ENCODE data around the gene FRMD4A. TPM values are rescaled to one million over a fixed set of nuclear protein-coding genes. Genes with fewer than 3 reads are reported as not detected.

FRMD4A gene
- total RNA-seq, 1 donor from 2014 or later = 0.32 TPM

DNA sequence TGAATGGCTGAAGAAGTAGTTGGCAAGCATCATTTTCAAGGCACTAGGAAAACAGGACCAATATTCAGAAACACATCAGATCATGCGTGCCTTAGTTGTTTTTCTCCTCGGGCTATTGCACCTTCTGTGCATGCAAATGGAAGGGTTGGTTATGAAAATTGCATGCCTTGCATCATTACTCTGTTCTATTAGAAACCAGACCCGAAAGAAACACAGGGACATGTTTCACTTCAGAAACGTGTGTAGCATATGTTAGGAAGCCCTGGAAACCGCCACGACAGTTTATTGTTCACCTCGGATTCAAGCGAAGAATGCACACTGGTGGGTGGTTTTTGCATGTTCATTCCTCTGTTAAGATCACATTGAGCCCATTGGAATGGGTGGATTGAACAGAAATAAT, 214.7 kb downstream of the FRMD4A start:
- H3K36me3 Mint-ChIP-seq (ENCODE audit: low read depth) = no peaks in the 10 kb centered on the region
- no peaks in the 10 kb centered on the region for H3K27me3 Mint-ChIP-seq (ENCODE audit: low read depth)
- no peaks in the 10 kb centered on the region for H3K9me3 Mint-ChIP-seq
- no peak overlapping the region for H3K4me3 Mint-ChIP-seq (ENCODE audit: low read depth)
- no peak for DNase-seq (ENCODE audit: low spot score)
- no peaks in the 10 kb centered on the region for H3K4me1 Mint-ChIP-seq (ENCODE audit: low read depth)
- intact Hi-C loops (cut with micrococcal nuclease) = no loop called here
- H3K27ac Mint-ChIP-seq = no peak overlapping the region

DNA sequence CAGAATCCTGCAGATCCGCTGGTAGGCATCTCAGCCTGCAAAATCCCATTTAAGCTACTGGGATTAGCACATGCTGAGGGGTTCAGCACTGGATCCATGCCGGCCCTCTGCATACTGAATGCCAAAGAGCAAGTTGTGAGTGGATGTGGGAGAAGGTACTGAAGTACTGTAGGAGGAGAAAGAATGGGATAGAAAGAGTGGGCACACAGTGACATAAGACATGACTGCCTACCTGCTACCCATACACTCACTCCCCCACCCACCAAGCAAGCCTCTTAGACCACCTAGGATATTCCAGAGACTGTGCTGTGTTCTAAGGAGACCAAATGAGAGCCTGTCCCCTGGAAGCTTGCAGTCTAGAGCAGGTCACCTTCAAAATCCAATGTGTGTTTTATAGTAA, 215.9 kb downstream of the FRMD4A start:
- no peaks in the 10 kb centered on the region for H3K36me3 Mint-ChIP-seq (ENCODE audit: low read depth)
- no peak overlapping the region for H3K4me3 Mint-ChIP-seq (ENCODE audit: low read depth)
- intact Hi-C loops (cut with micrococcal nuclease) = no loop called here
- no peak for DNase-seq (ENCODE audit: low spot score)
- no peaks in the 10 kb centered on the region for H3K9me3 Mint-ChIP-seq
- H3K27ac Mint-ChIP-seq = no peak overlapping the region
- no peaks in the 10 kb centered on the region for H3K27me3 Mint-ChIP-seq (ENCODE audit: low read depth)
- no peaks in the 10 kb centered on the region for H3K4me1 Mint-ChIP-seq (ENCODE audit: low read depth)

DNA sequence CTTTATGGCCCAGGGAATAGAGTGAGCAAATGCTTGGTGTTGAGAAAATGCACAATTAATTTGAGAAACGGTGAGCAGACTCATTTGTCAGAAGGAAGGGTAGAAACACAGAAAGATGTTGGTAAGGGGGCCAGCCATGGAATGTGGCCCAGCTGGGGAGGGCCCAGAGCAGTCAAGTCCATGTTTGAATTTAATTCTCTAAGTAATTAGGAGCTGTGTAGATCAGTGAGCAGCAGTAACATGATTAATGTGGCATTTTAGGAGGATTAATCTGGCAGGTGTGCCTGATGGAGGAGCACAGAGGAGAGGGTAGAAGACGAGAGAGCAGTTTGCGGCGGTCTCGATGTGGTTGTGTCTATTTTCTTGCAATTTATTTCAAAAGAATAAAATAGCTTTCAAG, 218.7 kb downstream of the FRMD4A start:
- Mint-ChIP-seq H3K27me3 (ENCODE audit: low read depth) (peaks cover 4% of the 10 kb centered on the region), H3K9me3 (no peaks in the 10 kb centered on the region), H3K27ac (no peak overlapping the region), H3K36me3 (ENCODE audit: low read depth) (no peaks in the 10 kb centered on the region), H3K4me1 (ENCODE audit: low read depth) (no peaks in the 10 kb centered on the region), H3K4me3 (ENCODE audit: low read depth) (no peak overlapping the region)
- intact Hi-C loops (cut with micrococcal nuclease) = no loop called here
- DNase-seq (ENCODE audit: low spot score) = no peak

DNA sequence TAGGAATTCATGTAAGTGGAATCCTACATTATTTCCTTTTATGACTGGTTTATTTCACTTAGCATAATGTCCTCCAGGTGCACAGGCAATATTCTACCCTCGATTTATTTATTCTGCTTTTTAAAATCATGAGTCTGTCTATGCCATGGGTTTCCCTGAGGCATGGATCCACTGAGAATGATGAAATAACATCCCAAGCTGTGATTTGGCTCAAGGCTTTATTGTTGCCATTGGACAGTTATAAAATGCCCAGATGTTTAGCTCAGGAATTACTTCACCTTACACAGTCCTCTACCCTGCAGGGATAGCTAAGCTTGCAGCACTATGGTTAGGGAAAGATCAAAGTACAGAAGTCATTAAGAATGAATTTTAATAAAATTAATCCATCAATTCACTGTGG, 219.5 kb downstream of the FRMD4A start:
- intact Hi-C loops (cut with micrococcal nuclease) = no loop called here
- no peak overlapping the region for H3K4me3 Mint-ChIP-seq (ENCODE audit: low read depth)
- H3K4me1 Mint-ChIP-seq (ENCODE audit: low read depth) = no peaks in the 10 kb centered on the region
- H3K9me3 Mint-ChIP-seq = peaks cover 6% of the 10 kb centered on the region
- H3K36me3 Mint-ChIP-seq (ENCODE audit: low read depth) = no peaks in the 10 kb centered on the region
- DNase-seq (ENCODE audit: low spot score) = no peak
- H3K27ac Mint-ChIP-seq = no peak overlapping the region
- peaks cover 7% of the 10 kb centered on the region for H3K27me3 Mint-ChIP-seq (ENCODE audit: low read depth)

DNA sequence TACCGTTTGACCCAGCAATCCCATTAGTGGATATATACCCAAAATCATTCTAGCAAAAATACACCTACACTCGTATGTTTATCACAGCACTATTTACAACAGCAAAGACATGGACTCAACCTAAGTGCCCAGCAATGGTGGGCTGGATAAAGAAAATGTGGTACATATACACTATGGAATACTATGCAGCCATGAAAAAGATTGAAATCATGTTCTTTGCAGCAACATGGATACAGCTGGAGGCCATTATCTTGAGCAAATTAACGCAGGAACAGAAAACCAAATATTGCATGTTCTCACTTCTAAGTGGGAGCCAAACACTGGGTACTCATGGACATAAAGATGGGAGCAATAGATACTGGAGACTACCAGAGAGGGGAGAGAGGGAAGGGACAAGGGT, 223.9 kb downstream of the FRMD4A start:
- intact Hi-C loops (cut with micrococcal nuclease) = no loop called here
- Mint-ChIP-seq H3K36me3 (ENCODE audit: low read depth) (no peaks in the 10 kb centered on the region), H3K4me3 (ENCODE audit: low read depth) (no peak overlapping the region), H3K27me3 (ENCODE audit: low read depth) (peaks cover 7% of the 10 kb centered on the region), H3K4me1 (ENCODE audit: low read depth) (no peaks in the 10 kb centered on the region), H3K27ac (no peak overlapping the region), H3K9me3 (peaks cover 6% of the 10 kb centered on the region)
- DNase-seq (ENCODE audit: low spot score) = no peak

DNA sequence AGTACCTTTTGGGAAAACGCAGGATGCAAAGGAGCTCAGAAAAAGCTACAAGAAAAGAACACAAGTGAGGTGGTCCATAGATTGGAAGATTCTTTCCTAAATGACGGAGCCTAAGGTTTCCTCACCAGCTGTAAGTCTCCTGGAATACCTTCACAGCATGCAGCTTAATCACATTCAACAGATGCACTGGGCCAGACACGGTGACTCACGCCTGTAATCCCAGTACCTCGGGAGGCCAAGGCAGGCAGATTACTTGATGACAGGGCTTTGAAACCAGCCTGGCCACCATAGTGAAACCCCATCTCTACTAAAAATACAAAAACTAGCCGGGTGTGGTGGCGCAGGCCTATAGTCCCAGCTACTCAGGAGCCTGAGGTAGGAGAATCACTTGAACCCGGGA, 228.7 kb downstream of the FRMD4A start:
- peaks cover 3% of the 10 kb centered on the region for H3K27me3 Mint-ChIP-seq (ENCODE audit: low read depth)
- H3K27ac Mint-ChIP-seq = no peak overlapping the region
- no peak for DNase-seq (ENCODE audit: low spot score)
- intact Hi-C loops (cut with micrococcal nuclease) = no loop called here
- no peaks in the 10 kb centered on the region for H3K36me3 Mint-ChIP-seq (ENCODE audit: low read depth)
- no peaks in the 10 kb centered on the region for H3K4me1 Mint-ChIP-seq (ENCODE audit: low read depth)
- H3K4me3 Mint-ChIP-seq (ENCODE audit: low read depth) = no peak overlapping the region
- H3K9me3 Mint-ChIP-seq = peaks cover 6% of the 10 kb centered on the region

DNA sequence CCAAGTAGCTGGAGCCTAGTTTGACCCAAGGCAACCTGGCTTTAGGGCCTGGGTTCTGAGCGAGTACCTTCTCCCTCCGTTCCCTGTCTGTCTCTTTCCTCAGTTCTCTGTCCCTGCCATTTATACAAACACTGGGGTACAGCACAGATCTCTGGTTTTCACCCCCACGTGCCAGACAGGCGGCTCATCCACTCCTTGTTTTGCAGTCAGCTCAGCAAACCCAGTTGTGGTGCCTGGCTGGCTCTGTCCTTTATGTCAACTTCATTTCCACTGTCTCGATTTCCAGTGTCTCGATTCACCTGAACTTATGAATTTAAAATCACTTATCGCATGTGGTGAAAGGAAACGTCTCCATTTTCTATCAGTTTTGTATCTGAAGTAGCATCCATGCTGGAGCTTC, 230.8 kb downstream of the FRMD4A start:
- intact Hi-C loops (cut with micrococcal nuclease) = no loop called here
- Mint-ChIP-seq H3K27ac (no peak overlapping the region), H3K9me3 (no peaks in the 10 kb centered on the region), H3K36me3 (ENCODE audit: low read depth) (no peaks in the 10 kb centered on the region), H3K4me3 (ENCODE audit: low read depth) (no peak overlapping the region), H3K4me1 (ENCODE audit: low read depth) (no peaks in the 10 kb centered on the region), H3K27me3 (ENCODE audit: low read depth) (no peaks in the 10 kb centered on the region)
- no peak for DNase-seq (ENCODE audit: low spot score)

DNA sequence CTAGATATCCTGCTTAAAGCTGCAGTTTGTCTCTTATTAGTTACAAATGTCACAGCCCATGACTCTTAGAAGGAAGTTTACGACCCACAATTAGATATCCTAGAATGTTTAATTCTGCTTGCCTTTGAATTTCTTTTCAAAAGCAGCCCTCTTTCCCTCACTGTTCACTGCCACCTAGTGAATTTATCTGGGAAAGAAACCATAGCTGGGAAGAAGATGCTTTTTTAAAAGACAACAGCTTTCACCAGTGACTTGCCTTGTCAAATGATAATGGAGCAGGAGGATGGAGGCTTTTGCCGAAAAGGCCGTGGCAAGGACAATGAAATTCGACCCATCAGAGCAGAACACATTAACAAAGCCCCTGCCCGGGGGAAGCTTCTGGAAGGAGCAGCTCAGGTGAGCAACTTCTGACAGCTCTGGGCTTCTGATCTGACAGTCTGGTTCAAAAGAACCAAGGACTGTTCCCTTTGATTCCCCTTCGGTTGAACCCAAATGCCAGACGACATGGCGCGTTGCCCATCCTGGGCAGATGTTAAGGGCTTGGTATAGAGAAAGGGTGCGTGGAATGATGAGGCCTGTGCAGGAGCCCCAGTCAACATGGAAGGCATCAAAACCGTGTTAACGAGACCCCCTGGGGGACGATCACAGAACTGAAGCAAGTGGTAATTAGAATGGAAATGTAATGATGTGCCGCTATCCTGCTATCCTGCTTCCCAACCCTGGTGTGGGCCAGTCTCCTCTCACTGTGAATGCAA, 236.8 kb downstream of the FRMD4A start:
- Mint-ChIP-seq H3K9me3 (no peaks in the 10 kb centered on the region), H3K36me3 (ENCODE audit: low read depth) (no peaks in the 10 kb centered on the region)
- intact Hi-C loops (cut with micrococcal nuclease) = no loop called here

DNA sequence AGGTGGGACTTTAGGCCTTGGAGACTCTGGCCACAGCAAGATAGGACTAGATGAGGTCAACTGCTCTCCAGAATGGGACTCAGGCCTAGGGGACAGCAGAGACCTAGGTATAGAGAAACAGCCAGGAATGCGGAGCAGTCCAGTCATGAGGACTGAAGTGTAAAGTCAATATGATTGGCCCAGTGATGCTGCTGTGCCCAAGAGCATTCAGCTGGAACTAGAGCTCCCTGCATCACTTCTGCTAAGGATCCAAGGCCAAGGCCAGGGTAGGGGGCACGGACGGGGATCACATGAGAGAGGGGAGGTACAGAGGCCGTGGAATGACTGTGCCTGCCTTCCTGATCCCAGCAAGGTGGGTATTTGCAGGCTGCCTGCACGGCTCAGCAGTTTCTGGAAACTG, 237.9 kb downstream of the FRMD4A start:
- H3K4me1 Mint-ChIP-seq (ENCODE audit: low read depth) = no peaks in the 10 kb centered on the region
- intact Hi-C loops (cut with micrococcal nuclease) = no loop called here
- no peak overlapping the region for H3K4me3 Mint-ChIP-seq (ENCODE audit: low read depth)
- H3K27me3 Mint-ChIP-seq (ENCODE audit: low read depth) = no peaks in the 10 kb centered on the region
- no peaks in the 10 kb centered on the region for H3K9me3 Mint-ChIP-seq
- no peak overlapping the region for H3K27ac Mint-ChIP-seq
- no peak for DNase-seq (ENCODE audit: low spot score)
- H3K36me3 Mint-ChIP-seq (ENCODE audit: low read depth) = no peaks in the 10 kb centered on the region

More for the DNA sequence above, 236.8 kb downstream of the FRMD4A start:
- no peak overlapping the region for H3K27ac Mint-ChIP-seq
- H3K4me3 Mint-ChIP-seq (ENCODE audit: low read depth) = no peak overlapping the region
- DNase-seq (ENCODE audit: low spot score) = no peak
- H3K27me3 Mint-ChIP-seq (ENCODE audit: low read depth) = no peaks in the 10 kb centered on the region
- H3K4me1 Mint-ChIP-seq (ENCODE audit: low read depth) = no peaks in the 10 kb centered on the region

DNA sequence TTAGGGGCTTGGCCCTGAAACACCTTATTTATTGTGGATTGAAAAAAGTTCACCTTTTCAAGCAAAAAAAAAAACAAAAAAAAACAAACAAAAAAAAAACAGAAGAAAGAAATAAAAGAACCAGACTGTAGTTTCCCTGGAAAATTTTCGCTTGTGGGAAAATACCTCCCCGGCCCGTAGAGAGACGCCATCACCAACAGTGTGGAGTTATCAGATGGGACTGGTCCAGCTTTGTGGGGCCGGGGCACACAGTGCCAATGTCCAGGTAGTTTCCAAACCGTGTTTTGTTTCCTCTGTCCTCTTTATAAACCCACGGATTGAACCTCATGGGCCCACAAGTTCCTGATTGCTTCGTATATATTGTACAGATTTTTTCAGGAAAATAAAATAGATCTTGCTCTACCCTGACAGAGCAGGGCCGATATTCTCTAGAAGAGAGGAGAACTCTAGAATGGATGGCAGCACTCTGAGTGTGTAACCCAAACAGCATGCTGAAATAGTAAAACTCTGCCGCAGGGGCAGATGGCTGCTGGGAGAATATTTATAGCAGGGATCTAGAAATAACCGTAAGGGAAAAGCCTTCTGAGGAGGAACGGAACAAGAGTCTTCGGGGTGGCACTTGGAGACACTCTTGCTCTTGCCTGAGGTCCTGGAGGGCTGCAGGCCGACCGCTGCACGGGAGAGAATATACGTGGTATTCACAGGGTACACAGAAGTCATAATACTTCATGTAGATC, 241.0 kb downstream of the FRMD4A start:
- Mint-ChIP-seq H3K27ac (no peak overlapping the region), H3K9me3 (no peaks in the 10 kb centered on the region), H3K27me3 (ENCODE audit: low read depth) (no peaks in the 10 kb centered on the region), H3K36me3 (ENCODE audit: low read depth) (no peaks in the 10 kb centered on the region), H3K4me3 (ENCODE audit: low read depth) (no peak overlapping the region), H3K4me1 (ENCODE audit: low read depth) (no peaks in the 10 kb centered on the region)
- no peak for DNase-seq (ENCODE audit: low spot score)
- intact Hi-C loops (cut with micrococcal nuclease) = no loop called here

DNA sequence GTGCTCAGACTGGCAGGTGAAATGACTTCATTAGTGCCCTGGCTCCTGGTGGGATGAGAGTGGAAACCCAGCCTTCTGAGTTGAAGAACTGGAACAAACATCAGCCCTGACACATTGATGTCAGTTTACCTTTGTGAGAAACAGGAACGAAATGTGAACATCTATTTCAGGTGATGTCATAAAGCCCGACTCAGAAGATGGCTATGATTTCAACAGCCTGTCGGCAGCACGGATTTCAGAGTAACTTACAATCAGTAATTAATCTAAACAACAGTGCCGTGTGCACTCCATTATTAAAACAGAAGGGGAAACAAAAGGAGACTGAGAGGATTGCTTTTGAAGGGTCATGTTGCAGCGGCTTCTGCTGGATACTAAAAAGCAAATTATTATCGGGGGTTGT, 243.2 kb downstream of the FRMD4A start:
- Mint-ChIP-seq H3K4me3 (ENCODE audit: low read depth) (no peak overlapping the region), H3K4me1 (ENCODE audit: low read depth) (no peaks in the 10 kb centered on the region), H3K27ac (no peak overlapping the region), H3K9me3 (no peaks in the 10 kb centered on the region), H3K36me3 (ENCODE audit: low read depth) (no peaks in the 10 kb centered on the region), H3K27me3 (ENCODE audit: low read depth) (no peaks in the 10 kb centered on the region)
- no peak for DNase-seq (ENCODE audit: low spot score)
- intact Hi-C loops (cut with micrococcal nuclease) = no loop called here

DNA sequence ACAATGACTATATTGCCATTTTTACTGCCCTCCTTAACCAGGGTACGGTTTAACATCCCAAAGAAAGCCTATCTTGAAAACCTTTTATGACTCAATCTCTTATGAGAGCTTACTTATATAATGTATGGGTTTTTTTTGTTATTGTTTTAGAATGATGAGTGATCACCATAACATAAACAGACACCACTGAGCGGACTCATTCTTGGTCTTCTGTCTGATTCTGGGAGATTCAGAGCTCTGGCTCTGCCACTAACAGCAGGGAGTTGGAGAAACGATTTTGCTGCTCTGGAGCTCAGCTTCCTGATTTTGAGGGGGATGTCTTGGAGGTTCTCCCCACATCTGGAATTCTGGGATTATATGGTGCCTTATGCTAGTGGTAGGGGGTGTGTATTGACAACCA, 244.1 kb downstream of the FRMD4A start:
- H3K9me3 Mint-ChIP-seq = no peaks in the 10 kb centered on the region
- intact Hi-C loops (cut with micrococcal nuclease) = no loop called here
- no peaks in the 10 kb centered on the region for H3K27me3 Mint-ChIP-seq (ENCODE audit: low read depth)
- no peak overlapping the region for H3K4me3 Mint-ChIP-seq (ENCODE audit: low read depth)
- no peak for DNase-seq (ENCODE audit: low spot score)
- H3K36me3 Mint-ChIP-seq (ENCODE audit: low read depth) = no peaks in the 10 kb centered on the region
- no peak overlapping the region for H3K27ac Mint-ChIP-seq
- H3K4me1 Mint-ChIP-seq (ENCODE audit: low read depth) = no peaks in the 10 kb centered on the region

DNA sequence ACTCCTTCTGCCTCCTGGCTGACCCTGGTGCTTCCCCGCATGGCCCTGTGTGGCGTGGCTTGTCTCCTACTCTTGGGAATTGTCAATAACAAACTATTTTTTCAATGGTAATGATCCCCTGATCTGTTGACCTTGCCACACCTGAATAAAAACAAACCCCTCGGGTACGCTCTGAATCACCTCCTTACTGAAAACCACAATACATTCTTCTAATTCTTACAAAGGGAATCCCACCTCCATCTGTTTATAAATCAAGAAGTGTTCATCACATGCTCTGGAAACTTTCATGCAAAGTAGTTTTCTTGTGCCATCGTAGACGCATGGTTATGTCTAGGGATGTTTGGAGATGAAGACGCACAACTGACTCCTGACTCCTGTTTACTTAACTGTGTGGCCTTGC, 245.8 kb downstream of the FRMD4A start:
- no peak overlapping the region for H3K27ac Mint-ChIP-seq
- DNase-seq (ENCODE audit: low spot score) = no peak
- no peaks in the 10 kb centered on the region for H3K27me3 Mint-ChIP-seq (ENCODE audit: low read depth)
- intact Hi-C loops (cut with micrococcal nuclease) = no loop called here
- no peaks in the 10 kb centered on the region for H3K9me3 Mint-ChIP-seq
- H3K4me3 Mint-ChIP-seq (ENCODE audit: low read depth) = no peak overlapping the region
- no peaks in the 10 kb centered on the region for H3K4me1 Mint-ChIP-seq (ENCODE audit: low read depth)
- H3K36me3 Mint-ChIP-seq (ENCODE audit: low read depth) = no peaks in the 10 kb centered on the region
